CD14-positive monocyte (primary cell): ENCODE measurements around the gene IL18BP. TPM values are rescaled to one million over a fixed set of nuclear protein-coding genes. Genes with fewer than 3 reads are reported as not detected.

Source experiments
- DNase-seq, 3 donors: peaks; one replicate each; pipeline ENCODE4 v3.0.0-alpha.2; 2011 to 2022
- H2AFZ ChIP-seq: 2 replicates; pipeline ENCODE4 v1.6.0; 2012; ENCODE audit warnings: mild to moderate bottlenecking, low read depth, low read length, inconsistent platforms; ENCODE audit not compliant: insufficient read depth, poor library complexity, severe bottlenecking
- H3K27ac ChIP-seq, 2 donors: 1 replicate in 1 of 2; 2 replicates in 1 of 2; pipeline ENCODE4 v1.5.1; 2012 to 2013; ENCODE audit warnings: low read length in 2 of 2, control low read depth in 1 of 2, inconsistent platforms in 1 of 2, low read depth in 1 of 2, mild to moderate bottlenecking in 1 of 2
- H3K27me3 ChIP-seq, 2 donors: one replicate each; pipeline versions ENCODE4 v1.6.0 to v1.6.1; 2011 to 2013; ENCODE audit warnings: low read length in 2 of 2; ENCODE audit not compliant: control insufficient read depth in 2 of 2, insufficient read depth in 2 of 2
- H3K36me3 ChIP-seq, 2 donors: replicated peaks in 1 of 2; 1 replicate in 1 of 2; 2 replicates in 1 of 2; pipeline versions ENCODE4 v1.5.1 to v1.6.1; 2012 to 2013; ENCODE audit warnings: low read length in 2 of 2, control low read depth in 1 of 2, inconsistent platforms in 1 of 2, mild to moderate bottlenecking in 1 of 2; ENCODE audit not compliant: insufficient read depth in 2 of 2, control insufficient read depth in 1 of 2
- H3K4me1 ChIP-seq, 2 donors: 1 replicate in 1 of 2; 2 replicates in 1 of 2; pipeline versions ENCODE4 v1.5.1 to v1.6.1; 2012 to 2013; ENCODE audit warnings: low read length in 2 of 2, control low read depth in 1 of 2, inconsistent platforms in 1 of 2, mild to moderate bottlenecking in 1 of 2, moderate library complexity in 1 of 2; ENCODE audit not compliant: insufficient read depth in 2 of 2, control insufficient read depth in 1 of 2
- H3K4me2 ChIP-seq: replicated peaks from 2 replicates; pipeline ENCODE3; 2012; ENCODE audit warnings: low read length, moderate library complexity, mild to moderate bottlenecking; ENCODE audit not compliant: poor library complexity, severe bottlenecking; ENCODE audit errors: extremely low read depth
- H3K4me3 ChIP-seq, 3 experiments: fragments of 200-600 bp in 1 of 3; sonication (generic) in 1 of 3; replicated peaks in 1 of 3; 1 replicate in 2 of 3; 2 replicates in 1 of 3; pipeline ENCODE4 v1.5.1; 2011 to 2013; ENCODE audit warnings: low read length in 3 of 3, mild to moderate bottlenecking in 3 of 3, control low read depth in 2 of 3, low read depth in 2 of 3, inconsistent platforms in 1 of 3, moderate library complexity in 1 of 3
- H3K79me2 ChIP-seq: 2 replicates; pipeline ENCODE4 v1.6.0; 2012; ENCODE audit warnings: mild to moderate bottlenecking, control low read depth, inconsistent platforms, low read length, moderate library complexity; ENCODE audit not compliant: insufficient read depth
- H3K9ac ChIP-seq: 2 replicates; pipeline ENCODE4 v1.6.0; 2017; ENCODE audit warnings: low read length, mild to moderate bottlenecking; ENCODE audit not compliant: insufficient read depth, poor library complexity, severe bottlenecking
- H3K9me3 ChIP-seq, 2 donors: replicated peaks in 1 of 2; 1 replicate in 1 of 2; 2 replicates in 1 of 2; pipeline versions ENCODE4 v1.5.1 to v1.6.1; 2012 to 2013; ENCODE audit warnings: low read length in 2 of 2, control low read depth in 1 of 2; ENCODE audit not compliant: control insufficient read depth in 1 of 2, insufficient read depth in 1 of 2
- H4K20me1 ChIP-seq: 2 replicates; pipeline ENCODE4 v1.6.0; 2012; ENCODE audit warnings: mild to moderate bottlenecking, low read length, control low read depth, moderate library complexity; ENCODE audit not compliant: insufficient read depth
- H3K27ac Mint-ChIP-seq, 7 donors: one replicate each; pipeline ENCODE4 v1.8.0; 2020; ENCODE audit warnings: mild to moderate bottlenecking in 7 of 7, mixed read lengths in 7 of 7, moderate library complexity in 6 of 7, inconsistent platforms in 2 of 7
- H3K27me3 Mint-ChIP-seq, 3 donors: one replicate each; pipeline ENCODE4 v1.8.0; 2021 to 2022; ENCODE audit warnings: low read depth in 3 of 3, mild to moderate bottlenecking in 3 of 3, mixed read lengths in 3 of 3, moderate library complexity in 3 of 3, inconsistent platforms in 1 of 3
- H3K36me3 Mint-ChIP-seq, 2 donors: one replicate each; pipeline ENCODE4 v1.8.0; 2020; ENCODE audit warnings: mixed read lengths in 2 of 2, inconsistent platforms in 1 of 2, mild to moderate bottlenecking in 1 of 2
- H3K4me1 Mint-ChIP-seq: one replicate; pipeline ENCODE4 v1.8.0; 2020; ENCODE audit warnings: mild to moderate bottlenecking, mixed read lengths
- H3K4me3 Mint-ChIP-seq, 2 donors: one replicate each; pipeline ENCODE4 v1.8.0; 2020; ENCODE audit warnings: mild to moderate bottlenecking in 2 of 2, mixed read lengths in 2 of 2, moderate library complexity in 1 of 2
- H3K9me3 Mint-ChIP-seq, 7 donors: one replicate each; pipeline ENCODE4 v1.8.0; 2020 to 2022; ENCODE audit warnings: mixed read lengths in 7 of 7, mild to moderate bottlenecking in 6 of 7, moderate library complexity in 6 of 7, inconsistent platforms in 2 of 7
- CTCF ChIP-seq: fragments of 200-600 bp; IDR thresholded peaks from one replicate; pipeline ENCODE4 v1.8.0; 2022; ENCODE audit warnings: antibody characterized with exemption, mild to moderate bottlenecking
- WGBS: methylation state at CpG from one replicate; pipeline ENCODE4 v1.1.5; 2013; ENCODE audit warnings: missing lambda C conversion rate; ENCODE audit not compliant: insufficient coverage; 5-methylcytosine and 5-hydroxymethylcytosine counted together
- intact Hi-C, 2 donors: fragments of 100-400 bp; cut with micrococcal nuclease; formaldehyde crosslinking; loops; one replicate each; pipeline versions ENCODE4 v1.15.0 to v1.15.1; 2023
- polyA plus RNA-seq, 3 donors: library from polyadenylated mRNA; depleted of rRNA in 1 of 3; unstranded in 2 of 3; stranded (reverse) in 1 of 3; fragments of 300-500 nt in 2 of 3; fragments of >200 nt in 1 of 3; fragmentation: Illumina TruSeq in 2 of 3; gene quantifications; 1 replicate in 2 of 3; 2 replicates in 1 of 3; pipeline ENCODE4 v1.2.3, GENCODE V29; 2012 to 2021

IL18BP gene
- polyA plus RNA-seq, 3 donors, result 7.4 to 32.3 (median 8.3) TPM

GRCh38 chr11:72002841-72003775 lies 4.4 kb downstream of the IL18BP start:
- peaks cover 0 to 3% (median 2%) of the 10 kb centered on the region in 3 donors for H3K27me3 Mint-ChIP-seq
- H3K4me1 ChIP-seq, result peaks cover 17 to 18% of the 10 kb centered on the region in 2 donors
- TF ChIP-seq CTCF, result no peak

GRCh38 chr11:72003776-72004171 lies 5.1 kb downstream of the IL18BP start:
- Mint-ChIP-seq H3K9me3 (peaks cover 0 to 4% (median 0%) of the 10 kb centered on the region in 7 donors), H3K4me3 (no peak overlapping the region), H3K27me3 (peaks cover 0 to 2% (median 0%) of the 10 kb centered on the region in 3 donors), H3K36me3 (peaks cover 89 to 95% of the 10 kb centered on the region in 2 donors), H3K4me1 (peaks cover 11% of the 10 kb centered on the region), H3K27ac (peak overlapping the region in 5 of 7 donors; percentile 15 to 56 (median 23))
- Histone ChIP-seq H2AFZ (no peak overlapping the region), H3K79me2 (no peaks in the 10 kb centered on the region), H3K27ac (peak overlapping the region in 1 of 2 donors; percentile 16), H3K4me1 (peaks cover 10 to 11% of the 10 kb centered on the region in 2 donors), H3K9ac (no peak overlapping the region), H3K4me3 (no peak overlapping the region), H4K20me1 (peaks cover 38% of the 10 kb centered on the region), H3K9me3 (no peaks in the 10 kb centered on the region), H3K36me3 (peaks cover 82 to 91% of the 10 kb centered on the region in 2 donors), H3K4me2 (no peak overlapping the region), H3K27me3 (no peaks in the 10 kb centered on the region)
- no peak for TF ChIP-seq CTCF
- no peak for DNase-seq
- WGBS, result 92% methylated on average over 13 of the region's 20 CpGs
- intact Hi-C loops, result no loop called here

More at GRCh38 chr11:72002841-72003775, 4.4 kb downstream of the IL18BP start:
- H3K27me3 ChIP-seq, result no peaks in the 10 kb centered on the region
- no peak overlapping the region for H2AFZ ChIP-seq
- peaks cover 75 to 85% of the 10 kb centered on the region in 2 donors for H3K36me3 ChIP-seq
- H3K9ac ChIP-seq, result no peak overlapping the region
- DNase-seq, result no peak
- H3K4me3 Mint-ChIP-seq, result no peak overlapping the region
- no peak overlapping the region for H3K4me2 ChIP-seq
- no peaks in the 10 kb centered on the region for H3K9me3 ChIP-seq
- H4K20me1 ChIP-seq, result peaks cover 32% of the 10 kb centered on the region
- no peaks in the 10 kb centered on the region for H3K79me2 ChIP-seq
- no peak overlapping the region for H3K4me3 ChIP-seq
- H3K27ac Mint-ChIP-seq, result peak overlapping the region in 6 of 7 donors; percentile 15 to 73 (median 48)
- WGBS, result 99% methylated on average over 9 of the region's 12 CpGs
- H3K36me3 Mint-ChIP-seq, result peaks cover 83 to 88% of the 10 kb centered on the region in 2 donors
- H3K4me1 Mint-ChIP-seq, result peaks cover 18% of the 10 kb centered on the region
- H3K27ac ChIP-seq, result peak overlapping the region in 1 of 2 donors; percentile 16
- peaks cover 0 to 4% (median 0%) of the 10 kb centered on the region in 7 donors for H3K9me3 Mint-ChIP-seq
- intact Hi-C loops, result no loop called here
